SH-SY5Y (cell line): Measurements from ENCODE around the gene CLEC2L.

ENCODE experiments used
- GATA2 ChIP-seq: IDR thresholded peaks from 2 replicates; pipeline ENCODE4 v1.6.1; 2011; ENCODE audit warnings: mild to moderate bottlenecking, low read depth, low read length
- GATA3 ChIP-seq: IDR thresholded peaks from 2 replicates; pipeline ENCODE4 v1.6.1; 2011; ENCODE audit warnings: low read depth, mild to moderate bottlenecking, low read length, moderate library complexity

GRCh38 chr7:139496528-139496927 is 27.0 kb upstream of the CLEC2L start:
- no peak for TF ChIP-seq GATA2
- TF ChIP-seq GATA3, result no peak
